NCI-H1105 treated with DMSO at 0.1 percent for 48 hours (cell line): ENCODE data around the gene SH3PXD2A.

Source experiments
- DNase-seq: peaks from one replicate; lab custom pipeline; 2025; lab: John Stamatoyannopoulos, UW

The SH3PXD2A gene

GRCh38 chr10:103724074-103724473, 131.3 kb downstream of the SH3PXD2A start:
- DNase-seq = no peak

- no peak for DNase-seq
These were observed 131.8 kb downstream of the SH3PXD2A start for GRCh38 chr10:103723557-103723956.

DNA sequence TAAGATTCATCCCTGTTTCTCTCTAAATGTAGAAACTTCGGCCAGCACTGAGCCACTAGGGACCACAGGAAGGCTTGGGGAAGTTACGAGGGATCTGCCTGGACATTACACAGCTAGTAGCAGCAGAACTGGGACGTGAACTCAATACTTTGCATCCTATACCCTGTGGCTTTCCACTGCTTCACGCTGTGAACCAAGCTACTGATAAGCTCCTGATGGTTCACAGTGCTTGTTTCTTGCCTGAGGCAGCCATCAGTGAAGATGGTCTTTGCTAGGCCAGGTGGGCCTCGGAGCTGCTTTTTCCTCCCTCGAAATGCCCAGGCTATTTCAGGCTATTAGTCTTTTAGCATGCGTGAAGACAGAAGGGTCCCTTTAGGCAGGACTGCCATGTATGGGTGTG, 132.7 kb downstream of the SH3PXD2A start:
- DNase-seq = no peak

DNA sequence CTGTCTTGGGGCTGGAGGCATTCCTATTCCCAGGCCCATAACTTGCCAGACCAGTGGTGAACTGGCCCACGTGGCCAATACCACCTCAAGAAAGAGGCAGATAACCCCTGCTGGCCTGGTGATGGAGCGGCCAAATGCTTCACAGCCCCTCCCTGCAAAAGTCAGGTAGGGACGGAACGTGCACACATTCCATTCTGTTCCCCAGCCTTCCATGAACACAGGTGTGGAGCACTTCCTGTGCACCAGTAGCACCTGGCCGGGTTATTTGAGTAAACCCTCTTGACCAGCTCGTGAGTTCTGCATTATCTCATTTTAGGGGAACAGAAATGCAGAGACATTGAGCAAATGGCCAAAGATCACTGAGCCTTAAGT, 134.4 kb downstream of the SH3PXD2A start:
- no peak for DNase-seq

DNA sequence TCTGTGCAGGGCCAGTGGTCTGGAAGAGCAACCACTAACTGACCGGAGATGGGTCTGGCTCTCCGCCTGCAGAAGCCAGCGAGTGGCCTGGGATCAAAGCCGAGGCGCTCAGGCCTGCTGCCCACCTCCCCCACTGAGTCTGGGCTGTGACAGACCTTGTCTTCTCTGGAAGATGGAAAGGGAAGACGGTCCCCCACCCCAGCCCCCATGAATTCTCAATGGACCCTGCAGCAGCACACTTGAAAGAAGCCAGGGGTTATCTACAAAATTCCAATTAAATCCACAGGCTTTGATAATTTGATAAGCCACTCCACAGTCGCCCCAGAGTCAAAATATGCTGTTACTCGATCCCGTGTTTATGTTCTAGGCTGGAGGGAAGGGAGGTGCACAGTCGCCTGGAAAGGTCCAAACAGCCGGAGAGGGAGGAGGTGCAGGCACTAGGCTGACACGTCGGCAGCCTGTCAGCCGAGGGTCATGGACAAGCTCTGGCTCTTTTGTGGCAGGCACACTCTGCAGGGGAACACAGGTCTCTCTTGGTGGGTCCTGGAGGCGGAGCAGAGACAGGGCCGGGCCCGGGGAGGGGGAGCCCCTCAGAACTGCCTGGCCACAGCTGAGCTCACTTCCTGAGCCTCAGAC, 134.9 kb downstream of the SH3PXD2A start:
- no peak for DNase-seq

DNA sequence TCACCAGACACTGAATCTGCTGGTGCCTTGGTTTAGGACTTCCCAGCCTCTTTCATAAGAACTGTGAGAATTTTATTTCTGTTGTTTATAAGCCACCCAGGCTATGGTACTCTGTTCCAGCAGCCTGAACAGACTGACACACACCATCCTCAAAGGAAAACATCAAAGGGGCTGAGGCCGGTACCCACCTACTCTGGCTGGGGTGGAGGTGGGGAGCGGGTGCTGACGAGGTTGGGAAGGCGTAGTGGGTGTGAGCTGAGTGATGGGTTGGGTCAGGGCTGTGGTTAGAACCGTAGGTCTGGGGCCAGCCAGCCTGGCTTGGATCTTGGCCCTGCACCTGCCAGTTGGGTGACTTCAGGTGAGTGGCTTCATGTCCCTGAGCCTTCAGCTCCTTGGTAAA, 136.3 kb downstream of the SH3PXD2A start:
- DNase-seq = no peak

- no peak for DNase-seq
These were observed 137.1 kb downstream of the SH3PXD2A start for GRCh38 chr10:103718247-103718620.

GRCh38 chr10:103717341-103718246, 137.8 kb downstream of the SH3PXD2A start:
- no peak for DNase-seq

DNA sequence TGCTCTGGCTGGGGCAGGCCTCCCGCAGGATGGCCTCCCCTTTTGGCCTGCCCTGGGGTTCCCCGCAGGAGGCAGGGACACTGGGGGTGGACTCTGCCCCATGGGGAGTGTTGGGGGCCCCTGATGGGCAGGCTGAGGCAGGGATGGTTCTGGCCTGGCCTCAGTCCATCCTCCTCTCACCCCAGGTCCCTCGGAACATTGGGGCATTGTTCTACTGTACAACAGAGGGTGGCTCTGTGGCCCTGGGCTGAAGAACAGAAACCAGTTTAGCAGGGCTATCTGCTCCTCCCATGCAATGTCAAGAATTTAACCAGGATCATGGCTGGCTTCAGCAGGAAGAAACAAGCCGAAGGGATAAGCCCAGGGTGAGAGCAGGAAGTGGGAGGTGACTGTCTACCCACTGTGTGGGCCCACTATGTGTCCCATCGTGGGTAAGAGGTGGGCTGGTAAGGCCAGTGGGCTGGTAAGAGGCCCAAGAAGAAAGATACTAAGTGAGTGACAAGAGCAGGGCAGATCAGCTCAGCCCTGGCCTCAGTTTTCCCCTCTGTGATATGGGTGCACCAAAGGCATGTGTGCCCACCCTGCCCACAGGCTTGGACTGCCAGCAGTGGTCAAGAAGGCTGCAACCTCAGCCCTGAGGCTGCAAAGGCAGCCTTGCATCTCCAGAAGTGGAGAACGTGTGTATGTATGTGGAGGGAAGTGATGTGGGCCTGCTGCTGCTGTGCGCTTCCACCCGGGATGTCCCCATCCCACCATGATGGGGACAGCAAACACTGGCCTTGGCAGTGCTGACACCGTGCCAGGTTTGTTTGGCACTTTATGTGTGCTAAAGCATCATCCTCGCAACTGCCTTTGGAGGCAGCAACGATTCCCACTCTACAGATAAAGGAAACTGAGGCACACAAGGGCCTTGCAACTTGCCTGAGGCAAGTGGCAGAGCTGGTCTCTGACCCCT, 138.9 kb downstream of the SH3PXD2A start:
- DNase-seq = no peak

DNA sequence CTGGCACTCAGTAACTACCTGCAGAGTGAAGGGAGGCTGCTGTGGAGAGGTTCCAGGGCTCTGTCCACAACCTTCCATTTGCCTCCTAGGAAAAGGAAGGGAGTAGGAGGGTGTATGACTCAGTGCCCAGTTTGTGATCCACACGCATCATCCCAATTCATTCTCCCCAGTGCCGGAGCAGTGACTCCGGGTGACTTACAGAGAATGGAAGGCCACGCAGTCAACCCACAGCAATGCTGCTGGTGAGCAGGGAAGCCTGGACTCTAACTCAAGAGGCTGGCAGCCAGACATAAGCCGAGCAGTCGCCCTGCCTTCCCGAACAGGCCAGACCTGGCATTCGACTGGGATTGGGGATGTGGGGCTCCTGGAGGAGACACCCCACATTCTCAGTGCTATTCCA, 139.9 kb downstream of the SH3PXD2A start:
- DNase-seq = no peak

DNA sequence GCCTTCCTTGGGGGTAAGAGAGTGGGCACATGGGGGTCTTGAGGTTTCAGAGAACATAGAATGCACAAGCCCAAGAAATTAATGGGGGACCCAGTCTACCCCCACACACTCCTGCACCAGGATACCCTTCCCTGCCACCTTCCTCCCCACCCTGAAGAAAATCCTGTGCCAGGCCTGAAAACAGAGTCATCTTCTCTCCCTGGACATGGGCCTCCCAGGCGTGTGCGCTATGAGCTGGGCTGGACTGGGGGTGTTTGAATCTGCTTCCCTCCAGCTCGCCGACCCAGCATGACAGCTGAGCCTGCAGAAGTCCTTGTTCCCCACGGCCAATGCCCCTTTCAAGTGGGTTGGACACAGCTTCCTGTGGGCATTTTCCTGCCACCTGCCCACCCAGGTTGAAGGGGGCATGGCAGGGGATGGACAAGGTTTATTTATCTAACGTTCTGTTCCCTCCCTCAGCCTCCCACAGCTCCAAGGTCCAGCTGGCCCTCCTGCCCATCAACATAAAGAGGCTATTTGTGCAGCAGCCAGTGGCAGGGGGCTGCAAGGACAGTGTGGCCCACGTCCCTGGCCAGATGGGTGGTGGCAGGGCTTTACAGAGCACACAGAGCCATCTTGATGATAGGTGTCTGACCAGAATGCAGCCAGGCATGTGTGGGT, 141.0 kb downstream of the SH3PXD2A start:
- no peak for DNase-seq

- DNase-seq = no peak
These were observed 141.7 kb downstream of the SH3PXD2A start for GRCh38 chr10:103713676-103714075.

DNA sequence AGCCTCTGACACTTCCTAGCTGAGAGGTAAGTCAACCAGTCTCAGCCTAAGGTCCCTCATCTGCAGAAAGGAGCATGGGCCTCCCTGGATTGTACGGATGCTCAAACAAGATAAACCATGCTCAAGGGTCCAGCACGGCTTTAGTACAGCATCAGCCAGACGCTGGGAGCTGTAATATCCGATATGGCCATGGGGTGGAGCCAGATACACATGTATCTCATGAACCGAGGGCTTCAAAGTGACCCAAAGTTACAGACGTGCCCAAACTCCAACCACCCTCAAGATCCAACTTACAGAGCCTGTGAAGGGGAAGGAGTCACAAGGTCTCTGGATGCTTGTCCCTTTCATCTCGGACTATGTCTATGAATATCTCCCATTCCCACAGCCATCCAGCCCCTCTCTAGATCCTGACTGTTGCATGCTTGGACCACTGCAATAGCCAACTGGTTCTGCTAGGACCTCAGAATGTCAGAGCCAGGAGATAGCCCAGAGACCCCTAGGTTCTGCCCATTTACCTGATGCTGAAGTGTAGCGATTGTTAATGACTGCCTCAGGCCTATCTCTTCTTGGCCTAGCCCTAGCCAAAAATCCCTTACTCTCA, 142.4 kb downstream of the SH3PXD2A start:
- DNase-seq = peak; percentile 34

GRCh38 chr10:103712146-103712545, 143.2 kb downstream of the SH3PXD2A start:
- no peak for DNase-seq

- DNase-seq = no peak
These were observed 143.9 kb downstream of the SH3PXD2A start for GRCh38 chr10:103711351-103711994.

GRCh38 chr10:103710490-103710889, 144.9 kb downstream of the SH3PXD2A start:
- DNase-seq = no peak

- no peak for DNase-seq
These were observed 145.9 kb downstream of the SH3PXD2A start for GRCh38 chr10:103709341-103709920.

- no peak for DNase-seq
These were observed 146.6 kb downstream of the SH3PXD2A start for GRCh38 chr10:103708627-103709288.

DNA sequence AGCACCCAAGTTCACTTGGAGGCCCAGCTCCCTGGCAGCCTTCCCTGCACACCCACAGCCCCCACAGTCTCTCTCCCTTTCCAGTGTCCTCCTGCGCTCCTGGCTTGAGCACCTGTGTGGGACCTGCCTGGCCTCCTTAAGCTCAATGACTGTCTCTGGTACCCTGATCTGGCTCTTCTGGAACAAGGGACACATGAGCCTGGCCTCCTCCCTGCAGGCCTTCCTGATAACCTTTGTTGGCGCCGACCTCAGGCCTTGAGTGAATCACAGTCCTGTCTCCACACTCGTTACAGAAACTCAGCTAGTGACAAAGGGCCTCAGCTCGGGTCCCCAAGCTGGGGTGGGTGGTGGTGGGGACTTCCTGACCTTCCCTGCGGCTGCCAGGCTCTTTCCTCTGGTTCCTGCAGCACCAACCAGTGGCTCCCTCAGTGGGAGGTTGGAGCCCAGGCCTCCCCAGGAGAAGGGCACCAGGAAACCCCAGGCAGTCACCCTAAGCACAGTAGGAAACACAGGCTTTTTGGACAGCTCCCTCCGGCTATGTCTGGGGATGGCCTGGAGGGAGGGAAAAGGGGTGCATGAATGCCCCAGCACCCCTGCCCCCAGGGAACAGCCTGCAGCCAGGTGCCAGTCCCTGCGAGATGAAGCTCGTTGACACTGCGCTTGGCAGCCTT, 147.3 kb downstream of the SH3PXD2A start:
- DNase-seq = no peak
